Suppressor macrophage treated with lipopolysaccharide for 4 hours (primary cell): Measurements from ENCODE around the gene YTHDF1.
A peak's percentile ranks its signal among the peaks of the same experiment; 100 is the strongest.

Experiments used
- DNase-seq: peaks from one replicate; pipeline ENCODE4 v3.0.0-alpha.2; 2020

The YTHDF1 gene

DNA sequence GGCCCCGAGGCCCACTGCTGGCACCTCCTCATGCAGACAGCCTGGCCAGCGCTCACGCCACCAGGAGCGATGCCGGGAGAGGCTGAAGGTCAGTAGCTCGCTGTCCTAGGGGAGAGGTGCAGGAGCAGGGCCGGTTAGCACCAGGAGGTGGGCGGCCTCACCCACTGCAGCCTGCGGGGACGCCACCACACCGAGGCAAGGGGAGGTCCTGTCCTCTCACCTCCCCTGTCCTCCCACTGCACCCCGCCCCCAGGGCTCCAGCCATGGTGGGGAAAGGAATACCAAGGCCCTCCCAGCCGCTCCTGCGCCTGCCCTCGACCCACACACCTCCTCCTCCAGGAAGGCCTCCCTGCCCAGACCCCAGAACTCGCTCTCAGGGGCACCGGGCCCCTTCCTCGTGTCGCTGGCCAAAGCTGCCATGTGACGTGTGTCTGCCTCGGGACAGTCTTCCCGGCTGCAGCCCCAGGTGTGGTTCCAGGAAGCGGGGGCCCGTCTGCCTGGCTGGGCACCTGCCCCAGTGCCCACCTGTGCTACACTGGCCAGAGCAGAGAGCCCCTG, 31.8 kb upstream of the YTHDF1 start:
- no peak for DNase-seq

DNA sequence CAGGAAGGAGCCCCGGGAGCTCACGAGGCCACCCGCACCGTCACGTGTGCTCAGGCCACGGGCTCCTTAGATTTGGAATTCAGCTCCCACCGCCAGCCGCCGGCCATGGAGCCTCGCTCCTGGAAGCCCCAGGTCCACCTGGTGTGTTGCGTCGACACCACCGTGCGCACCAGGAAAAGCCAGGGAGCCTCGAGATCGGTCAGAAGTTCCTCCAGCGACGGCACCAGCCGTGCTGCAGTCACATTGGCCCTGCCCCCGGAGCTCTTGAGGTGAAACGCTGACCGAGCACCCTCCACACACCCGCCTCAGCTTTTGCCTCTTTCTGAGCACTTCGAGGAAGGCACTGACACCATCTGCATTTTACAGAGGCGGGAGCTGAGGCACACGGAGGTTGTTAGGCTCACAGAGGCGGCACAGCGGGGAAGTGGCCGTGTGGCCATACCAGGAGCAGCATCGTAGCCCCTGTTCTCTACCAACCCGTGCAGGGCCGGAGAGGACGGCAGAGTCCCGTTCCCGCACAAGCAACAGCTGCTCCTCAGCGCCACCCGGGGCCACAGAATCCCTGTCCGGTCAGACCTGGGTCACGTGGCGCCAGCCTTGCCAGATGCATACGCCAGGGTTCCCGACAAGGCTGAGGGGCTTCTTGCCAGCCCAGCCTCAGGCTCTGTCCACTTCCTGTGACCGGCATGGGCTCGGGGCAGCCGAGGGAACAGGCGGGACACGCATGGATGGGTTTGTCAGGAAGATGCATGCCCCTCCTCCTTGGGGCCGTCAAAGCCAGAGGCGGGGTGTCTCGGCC, 30.8 kb upstream of the YTHDF1 start:
- DNase-seq = no peak

DNA sequence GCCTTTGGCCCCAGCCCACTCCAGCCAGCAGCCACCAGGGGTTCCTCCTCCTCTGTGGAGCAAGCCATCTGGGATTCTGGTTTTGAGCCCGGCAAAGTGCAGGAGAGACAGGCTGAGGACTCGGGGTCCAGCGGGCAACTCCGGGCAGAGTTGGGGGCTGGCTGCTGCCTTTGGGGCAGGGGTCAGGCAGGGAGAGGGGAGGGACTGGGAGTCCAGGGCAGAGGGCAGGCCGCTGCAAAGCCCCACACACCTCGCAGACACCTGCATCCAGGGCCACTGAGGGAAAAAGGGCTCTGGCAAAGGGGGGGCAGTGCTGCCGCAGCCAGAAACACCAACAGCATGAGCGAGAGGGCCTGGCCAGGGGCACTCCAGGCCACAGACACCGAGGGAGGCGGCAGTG, 28.5 kb upstream of the YTHDF1 start:
- no peak for DNase-seq

DNA sequence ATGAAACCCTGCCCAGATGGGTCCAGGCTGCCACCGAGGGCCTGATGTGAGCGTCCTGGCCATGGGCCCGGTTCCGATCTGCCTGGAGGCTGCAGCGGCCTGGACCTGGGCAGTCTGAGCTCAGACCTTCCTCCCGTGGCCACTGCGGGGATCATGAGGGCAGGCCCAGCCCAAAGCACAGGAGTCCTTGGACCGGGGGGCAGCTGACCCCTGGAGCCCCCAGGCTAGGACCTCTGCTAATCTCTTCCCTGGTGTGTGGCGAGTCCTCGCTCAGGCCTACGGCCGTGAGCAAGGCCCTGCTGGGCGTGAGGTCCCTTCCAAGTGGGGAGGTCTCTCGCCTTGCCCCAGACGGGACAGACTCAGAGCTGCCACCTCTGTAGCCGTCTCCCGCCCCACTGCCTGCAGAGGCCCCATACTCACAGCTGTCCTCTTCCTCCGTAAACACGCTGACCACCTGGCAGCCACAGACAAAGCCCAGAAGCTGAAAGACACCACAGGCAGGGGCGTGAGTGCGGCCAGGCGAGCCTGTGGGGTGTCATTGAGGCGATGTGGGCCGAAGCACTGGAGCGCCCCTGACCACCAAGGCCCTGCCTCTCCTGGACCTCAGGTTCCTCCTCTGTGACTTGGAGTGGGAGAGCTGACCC, 27.8 kb upstream of the YTHDF1 start:
- no peak for DNase-seq

DNA sequence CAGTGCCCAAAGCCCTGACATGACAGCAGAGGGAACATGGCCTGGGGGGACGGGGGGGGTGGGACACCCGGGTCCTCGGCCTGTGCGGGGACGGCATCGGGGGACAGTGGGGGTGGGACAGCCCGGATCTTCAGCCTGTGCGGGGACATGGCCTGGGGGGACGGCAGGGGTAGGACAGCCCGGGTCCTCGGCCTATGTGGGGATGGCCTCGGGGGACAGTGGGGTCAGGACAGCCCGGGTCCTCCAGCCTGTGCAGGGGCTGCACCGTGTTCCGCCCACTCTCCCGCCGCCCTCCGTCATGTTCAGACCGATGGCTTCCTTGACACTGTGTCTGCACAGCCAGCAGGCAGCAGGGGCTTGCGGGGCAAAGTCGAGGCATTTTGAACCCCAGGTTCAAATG, 26.8 kb upstream of the YTHDF1 start:
- DNase-seq = no peak

DNA sequence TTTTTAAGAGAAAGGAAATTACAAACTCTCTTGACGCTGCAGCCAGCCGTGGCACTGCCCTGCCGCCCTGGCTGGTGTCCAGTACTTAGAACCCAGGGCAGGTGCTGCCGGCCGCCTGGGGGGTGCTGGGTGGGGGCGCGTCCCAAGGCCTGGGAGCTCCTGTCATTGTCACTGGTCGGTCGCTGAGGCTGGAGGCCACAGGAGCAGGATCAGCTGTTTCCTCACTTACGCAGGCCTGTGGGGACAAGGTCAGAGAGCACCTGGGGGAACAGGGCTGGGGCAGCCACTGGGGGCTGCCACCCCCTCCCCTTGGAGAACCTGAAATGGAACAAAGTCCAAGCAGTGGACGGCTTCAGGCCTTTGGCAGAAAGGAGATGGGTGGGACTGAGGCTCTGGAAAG, 25.3 kb upstream of the YTHDF1 start:
- DNase-seq = no peak

DNA sequence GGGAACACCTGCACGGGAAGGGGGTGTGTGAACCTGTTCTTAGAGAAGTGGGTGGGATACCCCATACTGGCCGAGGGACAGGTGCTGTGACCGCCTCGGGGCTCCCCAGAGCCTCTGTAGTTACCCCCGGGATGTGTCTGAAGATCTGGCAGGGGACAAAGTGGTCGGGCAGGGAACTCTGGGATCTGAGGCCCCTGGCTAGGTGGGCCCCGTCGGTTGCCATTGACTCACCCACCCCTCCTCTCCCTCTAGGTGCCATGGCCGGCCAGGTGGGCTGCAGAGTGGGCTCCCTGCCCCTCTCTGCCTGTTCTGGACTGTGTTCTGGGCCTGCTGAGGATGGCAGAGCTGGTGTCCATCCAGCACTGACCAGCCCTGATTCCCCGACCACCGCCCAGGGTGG, 24.1 kb upstream of the YTHDF1 start:
- DNase-seq = no peak

DNA sequence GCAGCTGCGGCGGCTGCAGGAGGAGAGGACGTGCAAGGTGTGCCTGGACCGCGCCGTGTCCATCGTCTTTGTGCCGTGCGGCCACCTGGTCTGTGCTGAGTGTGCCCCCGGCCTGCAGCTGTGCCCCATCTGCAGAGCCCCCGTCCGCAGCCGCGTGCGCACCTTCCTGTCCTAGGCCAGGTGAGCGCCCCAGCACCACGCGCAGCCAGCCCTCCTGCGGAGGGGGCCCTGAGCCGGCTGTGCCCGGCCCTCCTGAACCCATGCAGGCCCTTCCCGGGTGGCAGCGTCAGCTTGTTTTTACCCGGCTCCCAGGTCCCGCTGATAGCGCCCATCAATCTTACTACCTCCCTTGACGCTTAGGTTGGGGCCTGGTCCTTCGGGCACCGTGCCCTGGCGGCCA, 23.5 kb upstream of the YTHDF1 start:
- DNase-seq = no peak

DNA sequence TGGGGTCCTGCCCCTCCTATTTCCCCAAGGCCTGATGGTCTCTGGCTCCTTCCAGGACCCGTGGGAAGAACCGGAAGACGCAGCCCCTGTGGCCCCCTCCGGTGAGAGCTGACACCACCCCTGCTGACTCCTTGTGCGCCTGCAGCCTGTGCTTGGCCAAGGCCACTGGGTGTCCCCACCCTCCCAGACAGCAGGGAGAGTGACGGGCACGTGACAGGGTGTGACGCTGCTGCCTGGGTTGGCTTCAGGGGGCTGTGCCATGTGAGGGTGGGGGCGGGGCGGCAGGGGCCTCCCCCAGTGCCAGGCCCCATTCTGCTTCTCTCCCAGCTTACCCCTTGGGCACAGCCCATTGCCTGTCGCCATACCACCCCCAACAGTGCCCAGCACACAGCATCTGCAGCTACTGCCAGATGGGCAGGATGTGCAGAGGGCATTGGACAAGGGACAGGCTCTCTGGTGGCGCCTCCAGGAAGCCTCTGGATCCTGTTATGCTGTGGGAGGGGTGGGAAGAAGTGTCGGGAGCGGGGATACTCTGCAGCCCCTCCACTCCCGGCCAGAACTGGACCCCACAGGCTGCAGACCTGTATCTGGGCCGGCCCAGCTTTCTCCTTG, 22.7 kb upstream of the YTHDF1 start:
- DNase-seq = no peak

DNA sequence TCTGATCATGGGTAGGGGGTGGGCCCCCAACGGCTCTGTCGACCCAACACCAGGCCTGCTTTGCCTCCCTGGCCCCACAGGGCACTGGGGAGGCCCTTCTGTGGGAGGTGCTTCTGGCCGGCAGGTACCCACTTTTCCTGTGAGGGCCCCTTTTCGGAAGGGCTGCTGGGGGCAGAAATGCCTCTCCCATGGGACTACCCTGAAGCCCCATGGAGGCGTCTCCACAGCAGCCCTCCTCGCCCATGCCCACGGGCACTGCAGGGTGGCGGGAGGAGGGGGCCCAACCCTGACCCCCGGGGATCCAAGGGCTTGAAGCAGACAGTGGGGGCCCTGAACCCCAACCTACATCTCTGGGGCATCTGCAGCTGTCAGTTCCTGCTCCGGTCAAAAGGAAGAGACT, 22.1 kb upstream of the YTHDF1 start:
- DNase-seq = no peak

DNA sequence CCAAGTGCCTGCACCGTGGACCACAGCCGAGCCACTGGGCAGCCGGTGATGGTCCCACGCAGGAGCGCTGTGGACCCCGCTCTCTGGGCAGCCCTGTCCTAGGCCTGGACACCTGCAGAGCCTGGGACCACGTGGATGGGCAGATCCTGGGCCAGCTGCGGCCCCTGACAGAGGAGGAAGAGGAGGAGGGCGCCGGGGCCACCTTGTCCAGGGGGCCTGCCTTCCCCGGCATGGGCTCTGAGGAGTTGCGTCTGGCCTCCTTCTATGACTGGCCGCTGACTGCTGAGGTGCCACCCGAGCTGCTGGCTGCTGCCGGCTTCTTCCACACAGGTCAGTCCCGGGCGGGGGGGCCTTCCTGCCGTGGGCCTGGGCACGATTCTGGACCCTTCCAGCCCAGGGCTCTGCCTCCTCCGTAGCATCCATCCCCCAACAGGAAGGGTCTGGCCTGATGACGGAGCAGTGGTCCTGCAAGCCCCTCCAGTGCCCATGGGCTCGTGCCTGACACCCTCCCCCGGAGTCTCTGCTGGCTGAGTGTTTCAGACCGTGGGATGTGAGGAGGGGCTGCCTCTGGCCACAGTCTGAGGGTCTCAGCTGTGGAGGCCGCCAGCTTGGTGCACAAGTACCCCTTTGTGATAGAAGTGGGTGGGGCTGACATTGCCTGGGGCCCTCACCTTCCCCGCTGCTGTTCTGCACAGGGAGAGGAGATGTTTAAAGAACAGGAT, 20.3 kb upstream of the YTHDF1 start:
- DNase-seq = no peak

DNA sequence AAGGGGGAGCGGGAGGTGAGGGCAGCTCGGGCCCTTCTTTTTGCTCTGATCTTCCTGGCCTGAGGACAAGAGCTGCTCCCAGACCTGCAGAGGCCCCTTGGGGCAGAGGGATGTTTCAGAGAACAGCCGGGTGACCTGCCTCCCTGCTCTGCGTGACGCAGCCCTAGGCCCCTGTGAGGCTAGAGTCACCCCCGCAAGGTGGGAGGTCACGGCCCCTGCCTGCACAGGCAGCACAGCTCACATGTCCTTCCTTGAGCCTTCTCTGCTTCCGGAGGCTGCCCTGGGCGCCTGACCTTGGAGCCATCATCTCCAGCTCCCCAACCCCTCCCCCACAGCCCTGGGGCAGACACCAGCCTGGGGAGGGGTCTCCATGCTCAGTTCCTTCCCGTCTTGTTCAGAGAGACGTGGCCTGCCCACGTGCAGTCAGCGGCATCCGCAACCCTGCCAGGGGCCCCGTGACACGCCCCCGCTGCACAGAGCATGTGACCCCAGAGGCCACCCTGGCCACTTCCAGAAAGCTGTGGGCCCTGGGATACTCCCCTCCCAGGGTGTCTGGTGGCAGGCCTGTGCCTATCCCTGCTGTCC, 19.6 kb upstream of the YTHDF1 start, which contains the start of gene BIRC7:
BIRC7 (plus strand) TSS at position 507 of the 585 bp plus-strand sequence. CDS start 192 bp downstream, outside the sequence.
- DNase-seq = no peak

DNA sequence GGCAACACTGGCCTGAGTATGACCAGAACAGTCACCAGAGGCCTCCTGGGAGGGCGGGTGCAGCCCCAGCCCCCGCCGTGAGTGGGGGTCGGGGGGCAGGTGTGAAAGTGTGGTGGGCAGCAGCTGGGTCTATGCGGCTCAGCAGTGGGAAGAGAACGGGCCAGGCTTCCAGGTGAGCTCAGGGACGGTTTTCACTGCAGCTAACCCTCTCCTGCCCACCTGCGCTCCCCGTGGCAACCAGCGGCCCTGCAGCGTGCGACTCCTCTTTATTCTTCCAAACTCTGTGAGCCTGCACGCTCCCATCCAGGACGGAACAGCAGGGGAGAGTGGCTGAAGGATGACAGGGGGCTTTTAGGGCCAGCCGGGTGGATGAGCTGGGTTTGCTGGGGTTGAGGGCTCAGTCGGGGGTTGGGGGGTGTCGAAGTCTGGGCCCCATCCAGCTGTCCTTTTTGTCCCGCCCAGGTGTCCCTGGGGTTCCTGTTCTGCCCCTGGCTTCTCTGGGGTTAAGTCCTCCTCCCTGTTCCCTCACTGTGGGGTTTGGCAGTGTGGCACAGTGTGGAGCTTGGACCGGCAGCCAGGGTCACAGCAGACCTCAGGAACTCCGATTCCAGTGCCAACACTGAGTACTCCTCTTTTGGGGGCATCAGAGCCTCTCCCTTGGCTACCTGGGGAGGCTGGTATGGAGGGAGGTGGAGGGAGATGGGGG, 18.9 kb upstream of the YTHDF1 start:
- DNase-seq = no peak

DNA sequence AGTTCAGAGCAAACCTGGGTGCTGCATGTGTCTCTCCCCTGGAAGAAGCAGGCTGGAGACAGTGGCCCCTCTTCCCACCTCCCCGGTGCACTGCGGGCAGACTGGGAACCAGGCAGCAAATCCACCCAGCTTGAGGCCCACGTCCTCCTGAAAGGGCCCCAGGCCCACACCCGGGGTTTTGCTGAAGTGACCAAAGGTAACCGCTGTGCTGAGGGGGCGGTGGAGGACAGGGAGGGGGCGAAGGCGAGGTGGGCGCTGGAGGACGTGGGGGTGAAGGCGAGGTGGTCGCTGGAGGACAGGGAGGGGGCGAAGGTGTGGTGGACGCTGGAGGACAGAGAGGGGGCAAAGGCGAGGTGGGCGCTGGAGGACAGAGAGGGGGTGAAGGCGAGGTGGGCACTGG, 18.0 kb upstream of the YTHDF1 start:
- DNase-seq = no peak

DNA sequence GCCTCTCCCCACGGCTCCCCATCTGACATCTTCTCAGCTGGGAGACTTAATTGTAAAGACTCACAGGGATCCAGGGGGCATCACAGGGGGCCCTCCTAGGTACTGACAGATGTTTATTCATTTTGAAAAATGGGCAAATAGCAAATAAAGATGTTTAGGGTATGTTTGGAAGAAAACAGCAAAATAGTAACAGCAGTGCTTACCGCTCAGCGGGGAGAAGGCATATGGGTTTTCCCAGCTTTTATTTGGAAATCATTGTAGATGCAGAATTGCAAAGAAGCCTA, 17.1 kb upstream of the YTHDF1 start:
- no peak for DNase-seq

DNA sequence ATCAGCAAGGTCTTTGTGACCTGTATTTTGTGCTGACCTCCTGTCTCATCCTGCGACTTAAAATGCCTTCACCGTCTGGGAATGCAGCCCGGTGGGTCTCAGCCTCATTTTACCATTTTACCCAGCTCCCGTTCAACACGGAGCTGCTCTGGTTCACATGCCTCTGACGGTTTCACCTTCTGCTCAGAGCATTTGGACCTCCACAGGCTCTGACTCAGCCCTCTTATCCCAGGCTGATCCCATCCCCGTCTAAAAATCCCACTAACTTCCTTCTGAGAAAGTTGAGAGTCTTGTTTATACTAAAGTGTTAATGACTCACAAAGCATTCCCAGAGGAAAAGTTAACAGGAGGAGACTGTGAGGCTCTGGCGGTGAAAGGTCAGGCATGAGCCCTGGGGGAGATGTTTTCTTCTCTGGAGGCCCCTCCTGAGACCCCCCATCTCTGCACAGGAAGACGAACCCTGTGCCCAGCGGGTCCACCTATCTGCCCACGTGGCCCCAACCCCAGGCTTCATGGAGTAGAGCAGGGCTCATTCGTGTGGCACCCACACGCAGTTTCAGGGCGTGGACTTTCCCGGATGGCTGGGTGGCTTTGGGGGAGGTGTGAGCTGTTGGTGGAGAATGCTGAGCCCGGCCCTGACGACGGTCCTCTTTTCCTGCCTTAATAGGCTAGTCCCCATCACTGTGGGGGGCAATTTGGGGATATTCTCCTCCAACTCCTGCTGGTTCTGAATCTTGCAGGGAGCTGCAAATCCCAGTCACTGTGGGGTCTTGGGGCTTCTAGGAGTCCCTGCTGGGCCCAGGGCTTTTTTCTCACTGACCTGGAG, 16.5 kb upstream of the YTHDF1 start:
- no peak for DNase-seq

DNA sequence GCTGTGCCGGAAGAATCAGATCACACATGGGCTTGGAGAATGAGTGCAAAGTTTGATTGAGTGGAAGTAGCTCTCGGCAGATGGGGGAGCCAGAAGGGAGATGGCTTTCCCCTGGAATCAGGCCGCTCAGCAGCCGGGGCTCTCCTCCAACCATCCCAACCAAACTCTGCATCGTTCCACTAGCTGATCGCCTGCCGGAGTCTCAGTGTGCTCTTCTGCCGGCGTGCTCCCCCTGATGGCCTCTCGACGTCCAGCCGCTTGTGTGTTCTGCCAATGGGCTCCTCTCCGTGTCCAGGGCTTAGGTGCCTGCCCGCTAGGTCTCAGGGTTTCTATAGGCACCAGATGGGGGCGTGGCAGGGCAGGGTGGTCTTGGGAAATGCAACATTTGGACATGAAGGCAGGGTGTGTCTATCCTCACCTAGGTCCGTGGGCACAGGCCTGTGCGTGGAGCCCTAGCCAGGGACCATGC, 14.9 kb upstream of the YTHDF1 start:
- peak; percentile 32 for DNase-seq

DNA sequence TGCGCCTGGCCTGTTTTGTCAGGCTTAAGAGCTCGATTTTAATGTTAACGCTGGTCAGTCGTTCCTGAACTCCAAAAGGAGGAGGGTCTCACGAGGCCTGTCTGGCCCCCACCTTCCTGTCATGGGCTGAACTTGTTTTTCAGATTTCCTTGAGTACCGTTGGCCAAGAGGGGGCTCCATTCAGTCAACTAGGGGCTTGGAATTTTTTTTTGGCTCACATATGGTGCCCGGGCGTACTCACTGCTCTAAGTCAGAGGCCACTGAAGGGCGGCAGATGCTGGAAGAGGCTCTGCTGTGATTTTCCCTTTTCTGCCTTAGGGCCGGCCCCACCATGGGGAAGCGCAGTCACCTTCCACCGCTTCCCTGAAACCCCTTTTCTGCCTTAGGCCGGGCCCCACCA, 12.9 kb upstream of the YTHDF1 start:
- DNase-seq = no peak

DNA sequence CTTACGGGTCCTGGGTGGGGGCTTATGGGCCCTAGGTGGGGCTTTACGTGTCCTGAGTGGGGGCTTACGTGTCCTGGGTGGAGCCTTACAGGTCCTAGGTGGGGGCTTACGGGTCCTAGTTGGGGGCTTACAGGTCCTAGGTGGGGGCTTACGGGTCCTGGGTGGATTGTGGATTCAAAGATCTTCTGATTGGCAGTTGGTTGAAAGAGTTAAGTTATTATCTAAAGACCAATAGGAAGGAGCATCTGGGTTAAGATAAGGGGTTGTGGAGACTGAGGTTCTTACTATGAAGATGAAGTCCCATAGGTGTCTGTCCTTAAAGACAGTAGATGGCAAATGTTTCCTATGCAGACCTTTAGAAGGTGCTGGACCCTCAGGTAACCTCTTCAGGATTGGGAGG, 11.3 kb upstream of the YTHDF1 start:
- no peak for DNase-seq

DNA sequence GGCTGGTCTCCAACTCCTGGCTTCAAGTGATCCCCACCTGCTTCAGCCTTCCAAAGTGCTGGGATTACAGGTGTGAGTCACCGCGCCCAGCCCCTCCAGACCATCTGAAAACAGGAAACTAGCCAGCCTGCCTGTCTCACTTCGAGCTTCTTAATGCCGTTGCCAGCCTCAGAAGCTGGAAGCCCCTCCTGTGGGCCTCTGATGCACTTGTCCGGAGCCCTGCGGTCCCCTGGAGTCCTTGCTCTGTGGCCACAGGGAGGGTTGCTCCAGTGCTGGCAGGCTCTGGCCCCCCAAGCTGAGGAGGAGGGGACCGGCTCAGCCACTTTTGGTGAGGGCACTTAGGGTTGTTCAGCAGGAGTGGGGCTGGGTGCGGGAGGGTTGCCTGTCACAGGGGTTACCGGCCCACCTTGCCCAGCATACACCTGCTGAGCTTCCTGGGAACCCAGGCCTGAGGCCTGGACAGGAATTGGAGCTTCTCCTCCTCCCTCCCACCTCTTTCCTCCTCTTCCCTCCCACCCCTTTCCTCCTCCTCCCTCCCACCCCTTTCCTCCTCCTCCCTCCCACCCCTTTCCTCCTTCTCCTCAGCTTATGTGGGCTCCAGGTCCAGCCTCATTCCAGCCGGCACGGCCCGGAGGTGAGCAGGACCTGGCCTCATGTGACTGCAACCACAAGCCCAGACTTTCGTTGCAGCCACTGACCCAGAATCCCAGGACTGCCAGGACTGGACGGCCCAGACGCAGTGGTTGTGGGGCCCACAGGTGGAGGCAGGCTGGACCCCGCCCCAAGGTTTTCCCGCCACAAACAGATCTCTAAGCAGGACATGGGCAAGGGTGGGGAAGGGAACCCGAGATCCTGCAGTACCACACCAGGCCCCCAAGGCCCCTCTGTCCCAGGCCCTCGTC, 10.4 kb upstream of the YTHDF1 start:
- no peak for DNase-seq
